ENCODE results near the gene ARMC6. TPM values are rescaled to one million over a fixed set of nuclear protein-coding genes. Genes with fewer than 3 reads are reported as not detected.

Gene ARMC6
- total and polyA plus RNA-seq, 2 of the 13 experiments (the other 11 are each of a cell fraction or from before 2014, with no cell fraction given) = 16.2 to 36.8 TPM

DNA sequence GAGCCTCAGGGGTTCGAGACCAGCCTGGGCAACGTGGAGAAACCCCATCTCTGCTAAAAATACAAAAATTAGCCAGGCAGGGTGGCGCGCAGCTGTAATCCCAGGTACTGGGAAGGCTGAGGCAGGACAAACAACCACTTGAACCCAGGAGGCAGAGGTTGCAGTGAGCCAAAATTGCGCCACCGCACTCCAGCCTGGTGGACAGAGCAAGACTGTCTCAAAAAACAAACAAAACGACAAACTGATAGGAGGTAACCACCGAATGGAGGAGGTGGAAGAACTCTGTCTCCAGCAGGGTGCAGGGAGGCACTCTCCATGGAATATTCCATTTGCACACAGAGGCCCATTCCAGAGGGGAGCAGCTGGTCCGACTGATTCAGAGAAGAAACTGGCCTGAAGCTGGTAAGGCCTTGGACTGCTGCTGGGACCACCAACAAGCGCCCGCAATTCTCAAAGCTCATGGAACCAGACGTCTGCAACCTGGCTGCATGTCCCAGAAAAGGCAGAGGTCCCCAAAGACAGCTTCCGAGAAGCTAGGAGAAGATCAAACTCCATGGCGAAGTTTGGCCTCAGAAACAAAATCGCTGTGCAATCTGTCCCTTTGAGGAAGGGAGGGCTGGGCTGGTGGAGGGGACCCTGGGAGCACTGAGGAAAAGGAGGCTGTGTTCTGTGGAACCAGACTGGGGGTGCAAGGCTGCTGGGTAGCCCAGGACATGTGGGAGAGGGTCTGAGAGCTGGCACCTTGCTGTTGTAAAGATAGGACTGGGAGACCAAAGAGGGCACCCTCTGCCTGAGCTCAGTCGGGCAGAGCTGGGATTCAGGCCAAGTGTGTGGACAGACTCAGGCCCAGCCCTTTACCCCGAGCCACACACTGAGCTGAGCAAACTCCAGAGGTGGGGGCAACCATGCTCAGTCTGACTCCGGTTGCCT is 65.6 kb downstream of the ARMC6 start (continued):
- TF ChIP-seq, protein P1, sequence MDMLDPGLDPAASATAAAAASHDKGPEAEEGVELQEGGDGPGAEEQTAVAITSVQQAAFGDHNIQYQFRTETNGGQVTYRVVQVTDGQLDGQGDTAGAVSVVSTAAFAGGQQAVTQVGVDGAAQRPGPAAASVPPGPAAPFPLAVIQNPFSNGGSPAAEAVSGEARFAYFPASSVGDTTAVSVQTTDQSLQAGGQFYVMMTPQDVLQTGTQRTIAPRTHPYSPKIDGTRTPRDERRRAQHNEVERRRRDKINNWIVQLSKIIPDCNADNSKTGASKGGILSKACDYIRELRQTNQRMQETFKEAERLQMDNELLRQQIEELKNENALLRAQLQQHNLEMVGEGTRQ (IDR thresholded peaks at IDR 0.05; ENCODE audit: low read depth, low read length) = no peak
- TF ChIP-seq, protein P1 (CRISPR knock-in tag; IDR thresholded peaks at IDR 0.05; ENCODE audit: borderline replicate concordance) = no peak; the same call in 1 of the 2 replicates
- TF ChIP-seq ATRX (CRISPR knock-in tag; IDR thresholded peaks at IDR 0.05; ENCODE audit: borderline replicate concordance) (no peak), ZNF350 (CRISPR knock-in tag; IDR thresholded peaks at IDR 0.05; ENCODE audit: borderline replicate concordance, low read depth) (peak; percentile 47; the same call in 1 of the 2 replicates), JARID2 (CRISPR knock-in tag; IDR thresholded peaks at IDR 0.05; ENCODE audit: insufficient replicate concordance) (no peak), ZNF34 (CRISPR knock-in tag; IDR thresholded peaks at IDR 0.05; ENCODE audit: borderline replicate concordance) (no peak; the same call in 1 of the 2 replicates), KAT7 (CRISPR knock-in tag; IDR thresholded peaks at IDR 0.05; ENCODE audit: borderline replicate concordance) (peak; percentile 67), ZFP62 (CRISPR knock-in tag; IDR thresholded peaks at IDR 0.05) (no peak), ZNF569 (CRISPR knock-in tag; IDR thresholded peaks at IDR 0.05; ENCODE audit: borderline replicate concordance) (no peak), ZSCAN9 (CRISPR knock-in tag; IDR thresholded peaks at IDR 0.05; ENCODE audit: borderline replicate concordance) (peak; percentile 81; the same call in 1 of the 2 replicates), MED1 (CRISPR knock-in tag; IDR thresholded peaks at IDR 0.05) (peak; percentile 87), HNF4A (CRISPR knock-in tag; IDR thresholded peaks at IDR 0.05) (peak; percentile 88), SNAPC2 (CRISPR knock-in tag; IDR thresholded peaks at IDR 0.05) (no peak), SOX13 (IDR thresholded peaks at IDR 0.05) (no peak), SOX13 (CRISPR knock-in tag; conservative IDR thresholded peaks at IDR 0.05 in 1 of 2, IDR thresholded peaks at IDR 0.05 in 1 of 2) (peak in 1 of 2 experiments; percentile 67; a peak in 2 of 4 replicates), MEIS1 (CRISPR knock-in tag; IDR thresholded peaks at IDR 0.05; ENCODE audit: borderline replicate concordance) (peak; percentile 70; the same call in 1 of the 2 replicates), ZFYVE20 (CRISPR knock-in tag; IDR thresholded peaks at IDR 0.05; ENCODE audit: borderline replicate concordance, low read depth) (no peak)
- TF ChIP-seq, protein P2, sequence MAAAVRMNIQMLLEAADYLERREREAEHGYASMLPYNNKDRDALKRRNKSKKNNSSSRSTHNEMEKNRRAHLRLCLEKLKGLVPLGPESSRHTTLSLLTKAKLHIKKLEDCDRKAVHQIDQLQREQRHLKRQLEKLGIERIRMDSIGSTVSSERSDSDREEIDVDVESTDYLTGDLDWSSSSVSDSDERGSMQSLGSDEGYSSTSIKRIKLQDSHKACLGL (CRISPR knock-in tag; IDR thresholded peaks at IDR 0.05) = no peak
- TF ChIP-seq, protein P3, sequence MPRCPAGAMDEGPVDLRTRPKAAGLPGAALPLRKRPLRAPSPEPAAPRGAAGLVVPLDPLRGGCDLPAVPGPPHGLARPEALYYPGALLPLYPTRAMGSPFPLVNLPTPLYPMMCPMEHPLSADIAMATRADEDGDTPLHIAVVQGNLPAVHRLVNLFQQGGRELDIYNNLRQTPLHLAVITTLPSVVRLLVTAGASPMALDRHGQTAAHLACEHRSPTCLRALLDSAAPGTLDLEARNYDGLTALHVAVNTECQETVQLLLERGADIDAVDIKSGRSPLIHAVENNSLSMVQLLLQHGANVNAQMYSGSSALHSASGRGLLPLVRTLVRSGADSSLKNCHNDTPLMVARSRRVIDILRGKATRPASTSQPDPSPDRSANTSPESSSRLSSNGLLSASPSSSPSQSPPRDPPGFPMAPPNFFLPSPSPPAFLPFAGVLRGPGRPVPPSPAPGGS (CRISPR knock-in tag; IDR thresholded peaks at IDR 0.05) = 0 out of 2 replicates have a peak, but pooled peaks have one; percentile 15
- TF ChIP-seq, protein P4, sequence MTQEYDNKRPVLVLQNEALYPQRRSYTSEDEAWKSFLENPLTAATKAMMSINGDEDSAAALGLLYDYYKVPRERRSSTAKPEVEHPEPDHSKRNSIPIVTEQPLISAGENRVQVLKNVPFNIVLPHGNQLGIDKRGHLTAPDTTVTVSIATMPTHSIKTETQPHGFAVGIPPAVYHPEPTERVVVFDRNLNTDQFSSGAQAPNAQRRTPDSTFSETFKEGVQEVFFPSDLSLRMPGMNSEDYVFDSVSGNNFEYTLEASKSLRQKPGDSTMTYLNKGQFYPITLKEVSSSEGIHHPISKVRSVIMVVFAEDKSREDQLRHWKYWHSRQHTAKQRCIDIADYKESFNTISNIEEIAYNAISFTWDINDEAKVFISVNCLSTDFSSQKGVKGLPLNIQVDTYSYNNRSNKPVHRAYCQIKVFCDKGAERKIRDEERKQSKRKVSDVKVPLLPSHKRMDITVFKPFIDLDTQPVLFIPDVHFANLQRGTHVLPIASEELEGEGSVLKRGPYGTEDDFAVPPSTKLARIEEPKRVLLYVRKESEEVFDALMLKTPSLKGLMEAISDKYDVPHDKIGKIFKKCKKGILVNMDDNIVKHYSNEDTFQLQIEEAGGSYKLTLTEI (CRISPR knock-in tag; conservative IDR thresholded peaks at IDR 0.05) = no peak
- TF ChIP-seq, protein P5, sequence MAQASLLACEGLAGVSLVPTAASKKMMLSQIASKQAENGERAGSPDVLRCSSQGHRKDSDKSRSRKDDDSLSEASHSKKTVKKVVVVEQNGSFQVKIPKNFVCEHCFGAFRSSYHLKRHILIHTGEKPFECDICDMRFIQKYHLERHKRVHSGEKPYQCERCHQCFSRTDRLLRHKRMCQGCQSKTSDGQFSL (CRISPR knock-in tag; IDR thresholded peaks at IDR 0.05) = peak; percentile 43; the same call in 1 of the 2 replicates

All from HepG2 (cell line).